VCaP (cell line): Measurements from ENCODE around the gene ZNF354B.

Source experiments
- H3K27ac ChIP-seq: fragments of 450-650 bp; 2 replicates; pipeline ENCODE4 v1.5.1; 2017
- CTCF ChIP-seq: fragments of 450-650 bp; conservative IDR thresholded peaks from 2 replicates; pipeline ENCODE4 v1.5.1; 2017; ENCODE audit warnings: mild to moderate bottlenecking, moderate library complexity

ZNF354B gene

DNA sequence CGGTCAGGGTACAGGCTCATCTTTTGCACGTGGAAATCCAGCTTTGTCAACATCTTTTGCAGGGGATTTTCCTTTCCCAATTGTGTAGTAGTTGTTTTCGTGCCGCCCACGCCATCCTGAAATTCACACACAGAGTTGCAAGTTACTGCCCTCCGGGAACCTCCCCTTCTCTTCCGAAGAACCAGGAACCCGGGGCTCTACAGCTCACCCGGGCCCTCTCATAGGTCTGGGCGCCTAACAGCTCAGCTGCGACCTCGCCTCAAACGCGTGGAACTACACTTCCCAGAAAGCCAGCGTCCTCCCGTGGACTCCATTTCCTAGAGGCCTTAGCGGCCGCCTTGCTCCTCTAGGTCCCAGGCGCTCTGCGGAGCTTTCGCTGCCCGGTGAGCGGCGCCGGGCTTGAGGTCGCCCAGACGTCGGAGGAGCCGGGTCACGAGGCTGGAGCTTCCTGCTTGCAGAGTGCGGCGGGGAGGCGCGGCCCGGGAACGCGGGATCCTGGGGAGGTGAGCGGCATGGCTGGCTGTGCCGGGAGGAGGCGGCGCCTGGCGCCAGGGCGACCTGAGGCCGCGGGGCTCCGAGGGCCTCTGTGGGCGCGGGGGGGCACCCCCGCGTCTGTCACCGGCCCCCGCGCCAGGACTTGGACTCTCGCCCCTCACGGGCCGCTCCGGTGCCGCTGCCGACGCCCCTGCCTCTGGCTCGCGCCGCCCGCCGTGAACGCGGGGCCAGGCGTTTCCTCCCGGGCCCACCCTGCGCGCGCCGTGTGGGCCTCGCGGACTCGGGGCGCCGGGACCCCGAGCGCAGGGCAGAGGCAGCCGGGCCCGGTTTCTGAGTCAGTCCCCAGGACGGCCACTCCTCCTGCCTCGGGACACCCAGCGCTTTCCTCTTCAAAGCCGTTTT is at the start of gene ZNF354B:
Gene ZNF354B, plus strand, starts transcription at position 329 of the 897 bp plus-strand sequence. CDS start 1,095 bp downstream, outside the sequence.
- no peak for TF ChIP-seq CTCF
- peak within 1 kb of the TSS; percentile 73 for H3K27ac ChIP-seq

DNA sequence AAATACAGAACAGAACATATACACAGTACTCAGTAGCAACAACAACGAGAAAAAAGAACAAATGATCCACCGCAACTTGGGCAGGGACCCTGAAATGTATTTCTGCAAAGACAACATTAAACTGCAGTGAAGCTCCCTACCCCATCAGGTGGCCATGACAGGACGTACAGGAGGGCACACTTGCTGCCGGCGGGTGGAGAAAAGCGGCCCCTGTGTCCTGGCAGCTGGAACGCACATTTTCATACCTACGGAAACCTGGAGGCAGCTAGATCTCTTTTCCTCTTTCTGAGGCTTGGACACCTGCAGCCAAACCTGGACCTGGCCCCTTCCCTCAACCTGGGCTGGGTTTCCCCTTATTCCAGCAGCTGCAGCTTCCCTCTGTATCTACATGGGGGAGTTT is 42.2 kb upstream of the ZNF354B start:
- H3K27ac ChIP-seq, result no peak overlapping the region
- no peak for TF ChIP-seq CTCF

DNA sequence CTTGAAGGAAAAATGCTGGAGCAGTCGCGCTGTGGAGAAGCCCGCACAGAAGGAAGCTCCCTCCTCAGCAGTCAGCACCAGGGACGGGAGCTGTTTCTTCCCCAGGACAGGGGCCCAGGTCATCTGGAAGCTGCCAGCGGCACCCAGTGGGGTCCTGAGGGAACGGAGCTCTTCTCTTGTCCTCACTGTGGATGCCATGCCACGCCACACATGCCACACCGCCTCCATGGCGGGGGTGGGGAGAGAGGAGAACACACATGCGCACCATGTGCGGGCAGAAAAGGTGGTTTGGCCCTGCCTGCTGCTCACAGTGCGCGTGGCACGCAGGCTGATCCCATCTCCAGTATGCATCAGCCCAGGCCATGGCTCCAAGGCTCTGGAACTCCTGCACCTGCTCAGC is 41.7 kb upstream of the ZNF354B start:
- no peak for TF ChIP-seq CTCF
- no peak overlapping the region for H3K27ac ChIP-seq

DNA sequence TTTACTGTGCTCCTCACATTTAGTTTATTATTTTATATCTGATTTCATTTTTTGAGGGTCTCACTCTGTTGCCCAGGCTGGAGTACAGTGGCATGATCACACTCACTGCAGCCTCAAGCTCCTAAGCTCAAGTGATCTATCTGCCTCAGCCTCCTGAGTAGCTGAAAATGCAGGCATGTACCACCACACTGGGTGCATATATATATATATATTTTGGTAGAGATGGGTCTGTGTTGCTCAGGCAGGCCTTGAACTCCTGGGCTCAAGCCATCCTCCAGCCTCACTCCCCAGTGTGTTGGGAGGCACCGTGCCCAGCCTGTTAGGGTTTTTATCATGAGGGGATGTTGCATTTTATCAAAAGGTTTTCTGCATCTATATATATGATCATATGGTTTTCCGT is 39.8 kb upstream of the ZNF354B start:
- no peak for TF ChIP-seq CTCF
- H3K27ac ChIP-seq, result no peak overlapping the region

DNA sequence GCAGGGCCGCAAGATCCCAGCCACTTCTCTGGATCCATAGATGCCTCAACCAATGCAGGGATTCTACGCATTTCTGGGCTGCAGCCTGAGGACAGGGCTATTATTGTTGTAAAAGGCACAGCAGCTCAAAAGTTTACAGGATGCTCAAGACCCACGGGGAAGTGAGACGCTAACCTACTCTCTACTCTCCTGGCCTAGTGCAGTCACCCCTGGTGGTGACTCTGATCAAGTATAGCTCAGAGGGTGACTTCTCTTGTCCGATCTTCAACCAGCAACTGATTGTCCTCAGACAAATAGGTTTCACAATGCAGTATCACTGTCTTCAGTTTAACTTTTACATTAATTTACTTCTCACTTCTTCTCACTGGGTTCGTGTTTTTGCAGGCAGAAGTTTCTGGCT is 34.3 kb upstream of the ZNF354B start:
- no peak overlapping the region for H3K27ac ChIP-seq
- no peak for TF ChIP-seq CTCF

DNA sequence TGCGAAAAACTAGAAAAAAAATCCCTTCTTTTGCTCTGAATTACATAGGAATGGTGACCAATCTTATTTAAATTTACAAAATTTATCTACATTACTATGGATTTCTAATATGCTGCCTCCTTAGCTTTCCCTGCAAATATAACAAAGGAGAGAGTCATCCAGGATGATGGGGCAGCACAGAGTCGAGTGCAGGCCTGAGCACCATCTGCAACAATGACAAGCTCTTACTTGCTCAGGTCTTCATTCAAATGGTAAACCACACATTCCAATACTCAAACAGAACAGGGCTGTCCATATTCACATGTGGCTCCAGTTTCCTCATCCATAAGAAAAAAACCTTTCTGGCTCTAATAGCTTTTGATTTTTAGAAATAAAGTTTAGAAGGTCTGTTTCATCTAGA is 33.5 kb upstream of the ZNF354B start:
- TF ChIP-seq CTCF, result no peak
- H3K27ac ChIP-seq, result no peak overlapping the region

DNA sequence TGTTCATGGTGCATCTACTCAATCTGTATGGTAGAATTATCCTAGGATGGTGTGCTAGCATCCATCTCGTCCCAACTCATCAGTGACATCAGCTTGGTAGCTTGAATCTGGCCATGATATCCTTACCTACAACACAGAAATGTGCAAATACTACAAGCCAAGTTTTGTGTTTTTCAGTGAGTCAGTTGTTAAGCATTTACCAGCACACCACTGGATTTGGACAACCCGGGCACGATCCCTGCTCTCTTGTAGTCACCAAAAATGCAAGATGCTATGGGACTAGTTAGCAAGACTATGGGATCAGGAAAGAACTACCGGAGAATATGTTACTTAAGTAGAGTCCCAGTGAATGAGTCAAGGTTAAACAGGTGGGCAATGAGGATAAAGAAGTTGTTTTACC is 32.1 kb upstream of the ZNF354B start:
- TF ChIP-seq CTCF, result no peak
- H3K27ac ChIP-seq, result no peak overlapping the region
